ENCODE measurements around the gene DPY19L3.
"Not testable (repeated sequence)": the region's sequence is repeated elsewhere in the genome, so short reads cannot be mapped to it uniquely, and the experiment has no call there.

DPY19L3 gene, protein sequence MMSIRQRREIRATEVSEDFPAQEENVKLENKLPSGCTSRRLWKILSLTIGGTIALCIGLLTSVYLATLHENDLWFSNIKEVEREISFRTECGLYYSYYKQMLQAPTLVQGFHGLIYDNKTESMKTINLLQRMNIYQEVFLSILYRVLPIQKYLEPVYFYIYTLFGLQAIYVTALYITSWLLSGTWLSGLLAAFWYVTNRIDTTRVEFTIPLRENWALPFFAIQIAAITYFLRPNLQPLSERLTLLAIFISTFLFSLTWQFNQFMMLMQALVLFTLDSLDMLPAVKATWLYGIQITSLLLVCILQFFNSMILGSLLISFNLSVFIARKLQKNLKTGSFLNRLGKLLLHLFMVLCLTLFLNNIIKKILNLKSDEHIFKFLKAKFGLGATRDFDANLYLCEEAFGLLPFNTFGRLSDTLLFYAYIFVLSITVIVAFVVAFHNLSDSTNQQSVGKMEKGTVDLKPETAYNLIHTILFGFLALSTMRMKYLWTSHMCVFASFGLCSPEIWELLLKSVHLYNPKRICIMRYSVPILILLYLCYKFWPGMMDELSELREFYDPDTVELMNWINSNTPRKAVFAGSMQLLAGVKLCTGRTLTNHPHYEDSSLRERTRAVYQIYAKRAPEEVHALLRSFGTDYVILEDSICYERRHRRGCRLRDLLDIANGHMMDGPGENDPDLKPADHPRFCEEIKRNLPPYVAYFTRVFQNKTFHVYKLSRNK

DNA sequence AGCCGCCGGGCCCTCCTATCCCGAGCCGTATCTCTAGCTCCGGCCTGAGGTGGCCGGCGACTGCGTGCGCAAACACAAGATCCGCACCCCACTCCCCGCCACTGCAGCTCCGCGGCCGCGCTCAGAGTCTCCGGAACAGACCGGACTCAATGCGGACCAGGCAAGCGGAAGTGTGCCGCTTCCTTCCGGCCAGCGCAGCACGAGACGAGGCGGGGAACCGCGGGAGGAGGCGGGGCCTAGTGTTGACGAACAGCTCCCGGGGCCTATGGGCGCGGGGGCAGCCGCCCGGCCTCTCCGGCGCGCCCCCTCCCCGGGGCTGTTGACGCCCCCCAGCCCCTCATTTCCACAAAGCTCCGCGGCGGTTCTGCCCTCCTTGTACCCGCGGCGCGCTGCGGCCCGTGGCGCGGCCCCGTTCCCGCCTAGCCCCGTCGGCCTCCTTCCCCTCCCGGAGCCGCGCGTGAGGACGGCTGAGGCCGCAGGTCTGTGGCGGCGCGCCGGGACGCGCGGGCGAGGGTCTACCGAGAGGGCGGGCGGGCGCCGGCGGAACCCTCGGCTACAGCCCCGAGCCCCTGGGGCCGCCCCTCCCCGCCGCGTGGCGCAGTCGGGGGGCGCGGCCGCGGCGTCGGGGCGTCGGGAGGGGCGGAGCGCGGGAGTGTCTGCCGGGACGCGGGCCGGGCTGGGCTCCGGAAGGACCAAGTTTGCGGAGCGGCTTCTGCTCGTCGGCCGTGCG is at the start of gene DPY19L3:
TSS of gene DPY19L3 (plus strand) at position 340 of the 730 bp plus-strand sequence. CDS start 2,484 bp downstream, outside the sequence.
- peak; percentile 82 to 86 for DNase-seq (ENCODE audit: low read depth in 2 of 2)

DNA sequence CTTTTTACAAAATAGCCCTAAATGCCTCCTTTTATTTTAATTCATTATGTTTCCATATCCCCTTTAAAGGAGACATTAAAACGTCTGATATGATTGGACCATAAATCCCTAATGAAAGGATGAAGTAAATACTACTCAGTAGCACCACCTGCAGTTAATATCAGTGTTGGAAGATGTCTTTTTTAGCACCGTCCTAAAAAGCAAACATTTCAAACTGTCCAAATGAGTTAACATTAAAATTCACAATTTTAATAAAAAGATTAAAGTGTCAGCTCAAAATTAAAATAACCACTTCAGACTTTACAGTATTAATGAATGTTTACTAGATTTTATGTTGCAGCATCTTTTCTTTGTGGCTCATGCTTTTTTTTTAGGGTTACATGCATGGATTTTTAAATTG is 47.9 kb upstream of the DPY19L3 start:
- no peak for DNase-seq (ENCODE audit: low read depth in 2 of 2)

DNA sequence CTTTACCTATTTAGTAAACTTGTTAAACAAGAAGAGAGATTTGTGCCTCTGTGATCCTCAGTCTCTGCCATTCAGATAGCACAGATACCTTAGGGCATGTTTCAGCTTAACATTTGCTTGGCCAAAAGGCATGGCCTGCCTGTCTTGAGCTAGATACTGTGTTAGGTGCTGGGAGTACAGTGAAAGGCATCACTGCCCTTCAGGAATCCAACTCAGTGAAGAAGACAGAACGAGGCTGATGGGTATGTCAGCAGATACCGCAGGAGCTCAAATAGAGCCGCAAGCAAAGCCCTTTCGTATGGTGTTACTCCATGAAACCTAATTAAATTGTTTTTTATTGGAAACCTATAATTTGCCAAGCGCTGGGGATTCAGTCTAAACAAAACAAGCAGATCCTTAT is 47.2 kb upstream of the DPY19L3 start:
- no peak for DNase-seq (ENCODE audit: low read depth in 2 of 2)

DNA sequence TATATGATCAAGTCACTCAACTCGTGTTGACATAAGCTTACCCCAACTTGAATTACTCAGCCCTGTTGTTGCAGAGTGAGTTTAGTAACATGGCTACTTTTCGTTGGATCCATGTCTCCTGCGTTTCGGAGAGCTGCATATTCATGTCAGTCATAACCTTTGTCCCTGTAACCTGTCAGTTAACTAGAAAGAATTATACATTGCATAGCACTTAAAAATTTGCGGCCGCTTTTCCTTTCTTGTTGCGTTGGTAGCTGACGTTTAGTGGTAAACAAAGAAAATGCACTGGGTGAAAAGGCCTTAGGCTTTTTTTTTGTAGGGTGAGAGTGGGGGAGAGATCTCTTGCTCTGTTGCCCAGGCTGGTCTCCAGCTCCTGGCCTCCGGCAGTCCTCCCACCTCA is 46.0 kb upstream of the DPY19L3 start:
- DNase-seq (ENCODE audit: low read depth in 2 of 2), result no peak

DNA sequence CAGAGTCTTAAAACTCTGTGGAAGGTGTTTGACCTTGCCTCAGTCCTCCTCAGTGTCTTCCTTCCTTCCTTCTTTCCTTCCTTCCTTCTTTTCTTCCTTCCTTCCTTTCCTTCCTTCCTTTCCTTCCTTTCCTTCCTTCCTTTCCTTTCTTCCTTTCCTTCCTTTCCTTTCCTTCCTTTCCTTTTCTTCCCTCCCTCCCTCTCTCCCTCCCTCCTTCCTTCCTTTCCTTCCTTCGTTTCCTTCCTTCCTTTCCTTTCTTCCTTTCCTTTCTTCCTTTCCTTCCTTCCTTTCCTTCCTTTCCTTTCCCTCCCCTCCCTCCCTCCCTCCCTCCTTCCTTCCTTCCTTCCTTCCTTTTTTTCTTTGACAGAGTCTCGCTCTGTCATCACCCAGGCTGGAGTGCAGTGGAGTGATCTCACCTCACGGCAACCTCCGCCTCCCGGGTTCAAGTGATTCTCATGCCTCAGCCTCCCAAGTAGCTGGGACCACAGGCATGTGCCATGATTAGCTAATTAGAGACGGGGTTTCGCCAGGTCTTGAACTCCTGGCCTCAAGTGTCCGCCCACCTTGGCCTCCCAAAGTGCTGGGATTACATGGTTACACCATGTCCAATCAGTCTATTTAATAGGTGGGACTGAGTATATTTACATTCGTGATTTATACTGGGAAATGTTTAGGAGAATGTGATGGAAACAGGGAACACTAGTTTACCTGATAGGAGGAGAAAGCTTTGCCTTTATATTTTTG is 43.8 kb upstream of the DPY19L3 start:
- DNase-seq (ENCODE audit: low read depth in 2 of 2), result no peak

DNA sequence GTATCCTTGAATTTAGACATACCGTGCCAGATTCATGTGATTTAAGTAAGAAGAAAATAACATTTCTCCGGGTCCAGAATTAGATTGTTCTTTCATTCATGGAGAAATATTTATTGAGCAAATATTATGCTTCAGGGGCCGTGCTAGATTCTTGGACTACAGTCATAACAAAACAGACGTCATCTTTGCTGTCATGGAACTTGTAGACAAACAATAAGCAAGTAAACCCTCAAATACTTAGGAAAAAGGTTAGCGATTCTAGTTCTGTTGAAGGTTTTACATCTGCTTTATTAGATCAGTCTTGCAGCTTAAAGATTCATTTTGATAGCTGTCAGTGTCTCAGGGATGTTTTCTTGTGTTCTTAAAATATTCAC is 43.3 kb upstream of the DPY19L3 start:
- no peak for DNase-seq (ENCODE audit: low read depth in 2 of 2)

DNA sequence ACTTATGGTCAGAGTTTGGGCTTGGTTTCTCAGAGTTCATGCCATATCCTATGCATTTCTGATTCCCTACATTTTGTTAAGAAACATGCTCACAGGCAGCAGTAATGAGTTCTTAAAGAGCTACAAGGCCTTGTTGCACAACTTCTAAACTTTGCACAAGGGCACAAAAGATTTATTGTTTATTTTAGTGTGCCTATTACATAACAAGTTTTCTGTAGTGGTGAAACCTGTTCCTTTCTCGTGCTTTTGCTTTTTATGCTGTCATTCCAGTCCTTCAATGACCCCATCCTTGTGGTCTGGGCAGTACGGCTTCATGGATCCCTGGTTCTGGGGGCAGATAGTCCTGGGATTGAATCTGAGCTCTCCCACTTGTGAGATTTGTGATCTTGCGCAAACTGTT is 42.4 kb upstream of the DPY19L3 start:
- no peak for DNase-seq (ENCODE audit: low read depth in 2 of 2)

DNA sequence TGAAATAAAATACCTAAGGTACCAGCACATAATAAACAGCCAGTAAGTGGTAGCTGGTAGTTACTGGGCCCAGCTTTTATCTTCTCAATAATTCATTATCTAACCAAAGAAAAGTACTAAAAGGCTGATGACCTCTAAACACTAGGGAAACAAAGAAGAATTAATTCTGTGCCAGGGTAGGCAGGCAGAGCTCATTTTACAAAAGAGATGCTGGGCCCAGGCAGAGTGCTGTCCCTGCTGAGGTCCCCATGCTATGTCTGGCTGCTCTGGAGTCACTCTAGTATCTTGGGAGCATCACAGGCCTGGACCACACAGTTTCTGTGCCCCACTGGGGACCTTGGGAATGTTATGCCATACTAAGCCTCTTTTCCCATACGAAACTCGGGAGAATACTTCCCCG is 41.9 kb upstream of the DPY19L3 start:
- DNase-seq (ENCODE audit: low read depth in 2 of 2), result no peak

DNA sequence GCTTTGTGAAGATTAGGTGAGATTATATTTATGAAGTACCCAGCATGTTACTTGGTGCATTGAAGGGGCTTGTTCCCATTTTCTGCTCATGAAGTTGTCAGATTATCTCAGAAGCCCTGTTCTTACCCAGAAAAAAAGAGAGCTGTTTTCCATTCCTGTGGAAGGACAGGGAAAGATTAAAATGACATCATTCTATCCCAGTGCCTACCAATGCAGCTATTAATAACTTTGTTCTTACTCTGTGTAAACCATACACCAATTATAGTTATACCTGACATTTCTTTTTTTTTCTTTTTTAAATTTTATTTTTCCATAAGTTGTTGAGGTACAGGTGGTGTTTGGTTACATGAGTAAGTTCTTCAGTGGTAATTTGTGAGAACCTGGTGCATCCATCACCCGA is 41.5 kb upstream of the DPY19L3 start:
- DNase-seq (ENCODE audit: low read depth in 2 of 2), result no peak

DNA sequence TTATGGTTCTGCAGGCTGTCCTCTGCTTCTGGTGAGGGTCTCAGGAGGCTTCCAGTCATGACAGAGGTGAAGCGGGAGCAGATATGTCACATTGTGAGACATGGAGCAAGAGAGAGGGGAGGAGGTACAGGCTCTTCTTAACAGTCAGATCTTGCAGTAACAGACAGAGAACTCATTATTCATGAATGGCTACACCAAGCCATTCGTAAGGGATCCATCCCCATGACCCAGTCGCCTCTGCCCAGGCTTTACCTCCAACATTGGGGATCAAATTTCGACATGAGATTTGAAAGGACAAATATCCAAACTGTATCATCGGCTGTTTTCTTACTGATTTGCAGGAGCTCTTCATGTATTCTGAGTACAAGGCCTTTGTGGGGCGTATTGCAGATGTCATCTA is 38.5 kb upstream of the DPY19L3 start:
- no peak for DNase-seq (ENCODE audit: low read depth in 2 of 2)

DNA sequence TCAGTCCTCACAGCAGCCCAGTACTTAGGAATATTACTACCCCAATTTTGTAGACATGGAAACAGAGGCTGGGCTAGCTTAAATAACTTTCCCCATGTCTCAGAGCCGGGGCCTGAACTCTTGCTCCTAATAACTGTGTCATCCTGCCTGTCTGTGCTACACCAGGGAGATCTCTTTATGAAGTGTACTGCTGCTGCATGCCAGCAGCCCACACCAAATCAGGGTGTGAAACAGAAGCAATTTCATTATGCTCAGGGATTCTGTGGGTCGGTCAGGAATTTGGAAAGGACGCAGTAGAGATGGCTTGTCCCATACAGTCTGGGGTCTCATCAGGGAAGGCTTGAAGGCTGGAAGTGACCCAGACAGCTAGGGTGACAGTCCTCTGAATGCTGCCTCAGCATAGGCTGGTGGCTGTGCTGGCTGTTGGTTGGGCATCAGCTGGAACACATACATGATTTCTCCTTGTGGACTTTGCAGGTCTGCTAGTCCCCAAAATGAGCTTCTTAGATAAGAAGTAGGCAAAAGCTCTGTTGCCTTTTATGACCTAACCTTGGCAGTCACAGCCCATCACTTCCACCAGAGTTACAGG is 37.5 kb upstream of the DPY19L3 start:
- DNase-seq (ENCODE audit: low read depth in 2 of 2), result no peak

DNA sequence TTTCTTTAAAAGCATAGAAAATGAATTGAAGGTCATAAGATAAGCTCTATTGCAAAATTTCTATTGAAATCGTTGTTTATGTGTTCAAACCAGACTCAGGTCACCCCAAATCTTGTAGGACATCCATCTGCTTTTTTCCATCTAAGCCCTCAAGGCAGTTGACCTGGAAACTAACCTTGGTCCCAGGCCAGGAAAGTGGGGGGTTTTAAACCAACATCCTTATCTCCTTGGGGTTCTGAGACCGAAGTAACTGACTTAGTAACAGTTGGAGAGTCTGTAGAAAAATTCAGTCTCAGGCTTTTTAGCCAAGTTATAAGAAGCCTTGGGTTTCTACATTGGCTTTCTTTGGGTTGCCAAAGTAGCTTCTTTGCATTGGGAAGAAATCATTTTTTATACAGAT is 36.8 kb upstream of the DPY19L3 start:
- DNase-seq (ENCODE audit: low read depth in 2 of 2), result no peak

DNA sequence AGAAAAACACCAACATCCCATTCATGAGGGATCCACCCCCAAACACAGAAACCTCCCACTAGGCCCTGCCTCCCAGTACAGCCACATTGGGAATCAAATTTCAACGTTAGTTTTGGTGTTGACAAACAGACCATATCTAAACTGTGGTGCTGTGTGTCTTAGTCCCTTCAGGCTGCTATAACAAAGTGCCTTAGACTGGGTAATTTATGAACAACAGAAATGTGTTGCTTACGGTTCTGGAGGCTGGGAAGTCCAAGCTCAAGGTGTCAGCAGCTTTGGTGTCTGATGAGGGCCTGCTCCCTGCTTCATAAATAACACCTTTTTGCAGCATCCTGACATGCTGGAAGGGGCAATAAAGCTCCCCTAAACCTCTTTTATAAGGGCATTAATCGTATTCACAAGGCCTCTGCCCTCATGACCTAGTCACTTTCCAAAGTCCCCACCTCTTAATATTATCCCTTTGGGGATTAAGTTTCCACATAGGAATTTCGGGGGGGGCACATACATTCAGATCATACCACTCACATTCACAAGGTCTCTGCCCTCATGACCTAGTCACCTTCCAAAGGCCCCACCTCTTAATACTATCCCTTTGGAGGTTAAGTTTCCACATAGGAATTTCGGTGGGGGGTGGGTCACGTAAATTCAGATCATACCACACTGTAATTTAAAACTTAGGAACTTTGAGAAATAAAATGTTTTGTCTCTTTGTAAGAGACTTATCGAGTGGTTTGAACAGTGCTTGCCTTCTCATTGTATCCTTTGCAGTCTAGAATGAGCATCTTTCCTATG is 32.6 kb upstream of the DPY19L3 start:
- no peak for DNase-seq (ENCODE audit: low read depth in 2 of 2)

DNA sequence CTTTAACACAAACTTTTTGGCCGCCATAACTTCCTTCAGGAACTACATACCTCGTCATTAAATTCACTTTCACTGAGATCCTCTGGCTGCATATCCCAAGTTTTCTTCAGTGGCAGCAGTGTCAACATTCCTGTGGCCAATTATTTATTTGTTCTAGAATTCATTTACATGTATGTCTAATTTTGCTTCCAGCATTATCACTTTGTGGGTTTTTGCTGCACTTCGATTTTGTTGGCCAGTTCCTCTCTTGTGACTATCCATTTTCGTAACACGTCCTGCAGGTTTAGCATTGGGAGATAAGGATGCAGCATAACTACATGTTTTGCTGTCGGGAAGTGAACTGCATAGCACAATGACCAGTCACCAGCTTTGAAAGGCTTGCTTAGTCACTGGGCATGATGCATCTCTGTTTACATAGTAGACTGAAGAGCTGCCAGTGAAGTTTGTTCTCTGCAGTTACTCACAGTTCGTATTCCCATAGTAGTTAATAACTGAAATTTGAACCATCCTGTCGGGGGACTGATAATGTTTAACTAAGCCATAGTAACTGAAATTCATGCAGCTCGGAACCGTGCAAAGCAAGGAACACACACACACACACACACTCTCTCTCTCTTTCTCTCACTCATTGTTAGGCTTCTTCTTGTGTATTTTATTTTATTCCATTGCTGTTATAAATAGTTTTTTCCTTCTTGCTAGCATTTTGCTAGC is 31.8 kb upstream of the DPY19L3 start:
- no peak for DNase-seq (ENCODE audit: low read depth in 2 of 2)

DNA sequence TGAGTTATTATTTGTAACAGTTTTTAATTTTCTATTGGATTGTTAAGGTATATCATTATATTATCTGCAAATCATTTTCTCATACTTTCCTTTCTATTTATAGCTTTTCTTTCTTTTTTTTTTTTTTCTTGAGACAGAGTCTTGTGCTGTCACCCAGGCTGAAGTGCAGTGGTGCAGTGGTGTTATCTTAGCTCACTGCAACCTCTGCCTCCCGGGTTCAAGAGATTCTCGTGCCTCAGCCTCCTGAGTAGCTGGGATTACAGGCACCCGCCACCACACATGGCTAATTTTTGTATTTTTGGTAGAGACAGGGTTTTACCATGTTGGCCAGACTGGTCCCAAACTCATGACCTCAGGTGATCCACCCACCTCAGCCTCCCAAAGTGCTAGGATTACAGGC is 31.2 kb upstream of the DPY19L3 start:
- DNase-seq (ENCODE audit: low read depth in 2 of 2), result not testable (repeated sequence)

DNA sequence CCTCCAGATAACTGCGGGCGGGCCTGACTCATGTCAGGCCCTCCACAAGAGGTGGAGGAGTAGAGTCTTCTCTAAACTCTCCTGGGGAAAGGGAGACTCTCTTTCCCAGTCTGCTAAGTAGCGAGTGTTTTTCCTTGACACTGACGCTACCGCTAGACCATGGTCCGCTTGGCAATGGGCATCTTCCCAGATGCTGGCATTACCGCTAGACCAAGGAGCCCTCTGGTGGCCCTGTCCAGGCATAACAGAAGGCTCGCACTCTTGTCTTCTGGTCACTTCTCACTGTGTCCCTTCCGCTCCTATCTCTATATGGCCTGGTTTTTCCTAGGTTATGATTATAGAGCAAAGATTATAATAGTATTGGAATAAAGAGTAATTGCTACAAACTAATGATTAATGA is 28.5 kb upstream of the DPY19L3 start:
- DNase-seq (ENCODE audit: low read depth in 2 of 2), result not testable (repeated sequence)

DNA sequence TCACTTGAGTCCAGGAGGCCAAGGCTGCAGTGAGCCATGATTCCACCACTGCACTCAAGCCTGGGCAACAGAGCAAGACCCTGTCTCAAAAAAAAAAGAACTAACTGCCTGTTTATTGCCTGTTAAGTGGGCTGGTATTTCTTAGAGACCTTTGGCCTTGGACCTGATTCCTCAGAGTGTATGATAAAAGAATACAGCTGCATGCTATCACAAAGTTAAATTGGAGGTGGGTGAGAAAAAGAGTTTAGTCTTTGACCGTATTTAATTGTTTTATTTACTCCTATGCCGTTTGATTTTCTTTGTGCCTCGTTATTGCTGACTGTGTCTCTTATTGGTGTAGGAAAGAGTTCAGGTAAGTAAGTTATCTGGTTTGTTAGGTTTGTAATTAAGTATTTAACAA is 25.3 kb upstream of the DPY19L3 start:
- DNase-seq (ENCODE audit: low read depth in 2 of 2), result no peak

DNA sequence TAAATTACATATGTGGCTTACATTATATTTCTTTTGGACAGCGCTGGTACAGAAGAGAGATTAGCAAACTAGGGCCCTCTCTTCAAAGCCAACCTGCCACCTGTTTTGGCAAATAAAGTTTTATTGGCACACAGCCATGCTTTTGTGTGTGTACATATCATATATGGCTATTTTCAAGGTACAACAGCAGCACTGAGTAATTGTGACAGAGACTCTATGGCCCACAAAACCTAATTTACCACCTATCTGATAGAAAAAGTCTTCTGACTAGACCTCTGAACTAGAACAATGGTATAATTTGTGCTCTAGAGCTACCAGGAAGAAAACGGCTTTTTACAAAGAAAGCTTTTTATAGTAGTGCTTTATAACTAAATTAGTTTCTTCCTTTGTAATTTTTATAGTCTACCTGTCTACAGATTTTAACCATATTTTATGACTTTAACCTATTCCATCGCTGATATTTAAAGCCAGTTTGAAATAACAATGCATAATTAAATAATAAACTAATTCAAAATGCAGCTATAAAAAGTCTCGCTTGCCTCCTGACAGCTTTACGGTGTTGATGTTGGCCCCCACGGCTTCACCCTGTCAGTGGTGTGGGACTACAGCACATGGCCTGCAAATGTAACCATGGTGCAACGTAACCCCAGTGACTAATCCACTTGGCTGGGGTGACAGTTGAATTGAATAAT is 17.7 kb upstream of the DPY19L3 start:
- DNase-seq (ENCODE audit: low read depth in 2 of 2), result no peak

DNA sequence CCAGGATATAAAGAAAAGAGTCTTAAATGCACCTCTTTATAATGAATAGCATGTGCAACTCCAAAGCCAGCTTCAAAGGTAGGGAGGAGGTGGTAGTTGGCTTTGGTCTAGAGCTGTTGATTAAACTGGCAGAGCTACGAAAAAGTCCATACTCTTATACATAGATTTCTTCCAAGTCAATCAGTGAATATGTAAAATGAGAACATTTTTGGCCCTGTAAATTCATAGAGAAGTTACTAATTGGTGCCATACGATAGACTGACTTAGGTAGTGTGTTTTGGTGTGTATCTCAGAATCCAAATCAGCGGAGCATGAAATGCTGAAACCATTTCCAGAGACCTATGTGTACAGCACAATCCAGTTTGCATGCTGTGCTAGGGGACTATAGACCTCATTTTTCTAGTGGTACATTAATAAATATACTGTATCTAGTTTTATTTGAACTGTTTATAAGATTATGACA is 17.1 kb upstream of the DPY19L3 start:
- no peak for DNase-seq (ENCODE audit: low read depth in 2 of 2)

Data from stimulated activated CD8-positive, alpha-beta memory T cell treated with anti-CD3 and anti-CD28 coated beads, Interleukin-2, amount 100 ng/mL, for 1 hour (primary cell).